ENCODE results near the gene UBXN4.

- TF ChIP-seq, protein P1, sequence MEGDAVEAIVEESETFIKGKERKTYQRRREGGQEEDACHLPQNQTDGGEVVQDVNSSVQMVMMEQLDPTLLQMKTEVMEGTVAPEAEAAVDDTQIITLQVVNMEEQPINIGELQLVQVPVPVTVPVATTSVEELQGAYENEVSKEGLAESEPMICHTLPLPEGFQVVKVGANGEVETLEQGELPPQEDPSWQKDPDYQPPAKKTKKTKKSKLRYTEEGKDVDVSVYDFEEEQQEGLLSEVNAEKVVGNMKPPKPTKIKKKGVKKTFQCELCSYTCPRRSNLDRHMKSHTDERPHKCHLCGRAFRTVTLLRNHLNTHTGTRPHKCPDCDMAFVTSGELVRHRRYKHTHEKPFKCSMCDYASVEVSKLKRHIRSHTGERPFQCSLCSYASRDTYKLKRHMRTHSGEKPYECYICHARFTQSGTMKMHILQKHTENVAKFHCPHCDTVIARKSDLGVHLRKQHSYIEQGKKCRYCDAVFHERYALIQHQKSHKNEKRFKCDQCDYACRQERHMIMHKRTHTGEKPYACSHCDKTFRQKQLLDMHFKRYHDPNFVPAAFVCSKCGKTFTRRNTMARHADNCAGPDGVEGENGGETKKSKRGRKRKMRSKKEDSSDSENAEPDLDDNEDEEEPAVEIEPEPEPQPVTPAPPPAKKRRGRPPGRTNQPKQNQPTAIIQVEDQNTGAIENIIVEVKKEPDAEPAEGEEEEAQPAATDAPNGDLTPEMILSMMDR (IDR thresholded peaks at IDR 0.05), result no peak
- no peak for TF ChIP-seq POLR2A (IDR thresholded peaks at IDR 0.05)
Observed at GRCh38 chr2:135817951-135818350, 76.3 kb downstream of the UBXN4 start.
